Islet of Langerhans (tissue), 1 donor: ENCODE results near the gene FOXRED2.

Experiments
- FAIRE-seq: peaks from one replicate; lab custom pipeline; 2011; peaks lifted over from hg19 to GRCh38; lab: Jason Lieb, UNC

The FOXRED2 gene

GRCh38 chr22:36447632-36448031 lies 59.2 kb downstream of the FOXRED2 start:
- no peak for FAIRE-seq

GRCh38 chr22:36445158-36445668 lies 61.6 kb downstream of the FOXRED2 start:
- no peak for FAIRE-seq

- FAIRE-seq: no peak
These were observed 63.6 kb downstream of the FOXRED2 start for GRCh38 chr22:36443198-36443770.

- FAIRE-seq: no peak
These were observed 64.2 kb downstream of the FOXRED2 start for GRCh38 chr22:36442506-36443197.

GRCh38 chr22:36440429-36441002 lies 66.3 kb downstream of the FOXRED2 start:
- FAIRE-seq: no peak

GRCh38 chr22:36439481-36440271 lies 67.2 kb downstream of the FOXRED2 start:
- no peak for FAIRE-seq
